ENCODE data around the gene ZFC3H1.
A peak's percentile ranks its signal among the peaks of the same experiment; 100 is the strongest.
"Not testable (repeated sequence)": the region's sequence is repeated elsewhere in the genome, so short reads cannot be mapped to it uniquely, and the experiment has no call there.

ZFC3H1 gene

GRCh38 chr12:71691504-71692129, 28.0 kb upstream of the ZFC3H1 start:
- H3K4me2 ChIP-seq (ENCODE audit: low read depth, low read length, poor library complexity, severe bottlenecking), result peak overlapping the region; percentile 80
- peaks cover 54% of the 10 kb centered on the region for H3K4me1 ChIP-seq (ENCODE audit: insufficient read depth, low read length, poor library complexity, severe bottlenecking)

GRCh38 chr12:71688961-71689570, 25.4 kb upstream of the ZFC3H1 start:
- H3K27me3 ChIP-seq (ENCODE audit: insufficient read depth, low read length, poor library complexity, severe bottlenecking), result no peaks in the 10 kb centered on the region
- H3K4me1 ChIP-seq (ENCODE audit: insufficient read depth, low read length, poor library complexity, severe bottlenecking), result peaks cover 50% of the 10 kb centered on the region
- H3K9ac ChIP-seq (ENCODE audit: low read depth, low read length, poor library complexity, severe bottlenecking), result peak overlapping the region; percentile 81
- H3K9me2 ChIP-seq (replicated peaks; ENCODE audit: low read depth, low read length), result no peaks in the 10 kb centered on the region
- H3K9me3 ChIP-seq (ENCODE audit: insufficient read depth, low read depth, low read length), result no peaks in the 10 kb centered on the region
- H3K4me3 ChIP-seq (ENCODE audit: low read length, poor library complexity, severe bottlenecking), result peak overlapping the region; percentile 96
- H4K20me1 ChIP-seq (ENCODE audit: insufficient read depth, low read length, poor library complexity, severe bottlenecking), result no peaks in the 10 kb centered on the region
- no peak overlapping the region for H2AFZ ChIP-seq (ENCODE audit: low read length)
- H3K36me3 ChIP-seq (ENCODE audit: insufficient read depth, low read length), result no peaks in the 10 kb centered on the region
- no peaks in the 10 kb centered on the region for H3F3A ChIP-seq (ENCODE audit: low read depth)
- peaks cover 31% of the 10 kb centered on the region for H3K79me2 ChIP-seq (ENCODE audit: insufficient read depth, low read length)
- TF ChIP-seq EZH2phosphoT487 (IDR thresholded peaks at IDR 0.05; ENCODE audit: borderline replicate concordance) (no peak), CTCF (conservative IDR thresholded peaks at IDR 0.05; ENCODE audit: low read length) (no peak)
- peak overlapping the region; percentile 80 for H3K4me2 ChIP-seq (ENCODE audit: low read depth, low read length, poor library complexity, severe bottlenecking)

More at GRCh38 chr12:71691504-71692129, 28.0 kb upstream of the ZFC3H1 start:
- H2AFZ ChIP-seq (ENCODE audit: low read length), result no peak overlapping the region
- TF ChIP-seq CTCF (conservative IDR thresholded peaks at IDR 0.05; ENCODE audit: low read length) (no peak), EZH2phosphoT487 (IDR thresholded peaks at IDR 0.05; ENCODE audit: borderline replicate concordance) (no peak)
- no peaks in the 10 kb centered on the region for H3K36me3 ChIP-seq (ENCODE audit: insufficient read depth, low read length)
- H3K27me3 ChIP-seq (ENCODE audit: insufficient read depth, low read length, poor library complexity, severe bottlenecking), result no peaks in the 10 kb centered on the region
- no peaks in the 10 kb centered on the region for H4K20me1 ChIP-seq (ENCODE audit: insufficient read depth, low read length, poor library complexity, severe bottlenecking)
- no peaks in the 10 kb centered on the region for H3K9me3 ChIP-seq (ENCODE audit: insufficient read depth, low read depth, low read length)
- H3K9me2 ChIP-seq (replicated peaks; ENCODE audit: low read depth, low read length), result no peaks in the 10 kb centered on the region
- no peak overlapping the region for H3K9ac ChIP-seq (ENCODE audit: low read depth, low read length, poor library complexity, severe bottlenecking)
- peaks cover 28% of the 10 kb centered on the region for H3K79me2 ChIP-seq (ENCODE audit: insufficient read depth, low read length)
- no peaks in the 10 kb centered on the region for H3F3A ChIP-seq (ENCODE audit: low read depth)
- no peak overlapping the region for H3K4me3 ChIP-seq (ENCODE audit: low read length, poor library complexity, severe bottlenecking)

- Histone ChIP-seq H3K9ac (ENCODE audit: low read depth, low read length, poor library complexity, severe bottlenecking) (peak overlapping the region; percentile 81), H3K79me2 (ENCODE audit: insufficient read depth, low read length) (peaks cover 31% of the 10 kb centered on the region), H3K4me1 (ENCODE audit: insufficient read depth, low read length, poor library complexity, severe bottlenecking) (peaks cover 46% of the 10 kb centered on the region), H3K4me3 (ENCODE audit: low read length, poor library complexity, severe bottlenecking) (peak overlapping the region; percentile 96), H3K4me2 (ENCODE audit: low read depth, low read length, poor library complexity, severe bottlenecking) (peak overlapping the region; percentile 80)
- H2AFZ ChIP-seq (ENCODE audit: low read length); H3K9me3 ChIP-seq (ENCODE audit: insufficient read depth, low read depth, low read length); H3K36me3 ChIP-seq (ENCODE audit: insufficient read depth, low read length); H3K27me3 ChIP-seq (ENCODE audit: insufficient read depth, low read length, poor library complexity, severe bottlenecking); H3F3A ChIP-seq (ENCODE audit: low read depth); H4K20me1 ChIP-seq (ENCODE audit: insufficient read depth, low read length, poor library complexity, severe bottlenecking); H3K9me2 ChIP-seq (replicated peaks; ENCODE audit: low read depth, low read length): not testable (repeated sequence)
Observed at GRCh38 chr12:71687172-71687571, 23.5 kb upstream of the ZFC3H1 start.

GRCh38 chr12:71686658-71687025, 23.0 kb upstream of the ZFC3H1 start:
- H3K9me2 ChIP-seq (replicated peaks; ENCODE audit: low read depth, low read length), result no peaks in the 10 kb centered on the region
- peak overlapping the region; percentile 89 for H2AFZ ChIP-seq (ENCODE audit: low read length)
- H3K9ac ChIP-seq (ENCODE audit: low read depth, low read length, poor library complexity, severe bottlenecking), result peak overlapping the region; percentile 81
- H3K27me3 ChIP-seq (ENCODE audit: insufficient read depth, low read length, poor library complexity, severe bottlenecking), result no peaks in the 10 kb centered on the region
- peak overlapping the region; percentile 80 for H3K4me2 ChIP-seq (ENCODE audit: low read depth, low read length, poor library complexity, severe bottlenecking)
- no peaks in the 10 kb centered on the region for H3K9me3 ChIP-seq (ENCODE audit: insufficient read depth, low read depth, low read length)
- H3K4me3 ChIP-seq (ENCODE audit: low read length, poor library complexity, severe bottlenecking), result peak overlapping the region; percentile 96
- no peaks in the 10 kb centered on the region for H3F3A ChIP-seq (ENCODE audit: low read depth)
- TF ChIP-seq CTCF (conservative IDR thresholded peaks at IDR 0.05; ENCODE audit: low read length) (no peak), EZH2phosphoT487 (IDR thresholded peaks at IDR 0.05; ENCODE audit: borderline replicate concordance) (no peak)
- H3K4me1 ChIP-seq (ENCODE audit: insufficient read depth, low read length, poor library complexity, severe bottlenecking), result peaks cover 46% of the 10 kb centered on the region
- peaks cover 31% of the 10 kb centered on the region for H3K79me2 ChIP-seq (ENCODE audit: insufficient read depth, low read length)
- H4K20me1 ChIP-seq (ENCODE audit: insufficient read depth, low read length, poor library complexity, severe bottlenecking), result no peaks in the 10 kb centered on the region
- H3K36me3 ChIP-seq (ENCODE audit: insufficient read depth, low read length), result no peaks in the 10 kb centered on the region
